ENCODE results near the gene TSPAN31. TPM values are rescaled to one million over a fixed set of nuclear protein-coding genes. Genes with fewer than 3 reads are reported as not detected.

Gene TSPAN31
- total and polyA plus RNA-seq, 12 donors, result 21.1 to 37.4 (median 28.8) TPM

DNA sequence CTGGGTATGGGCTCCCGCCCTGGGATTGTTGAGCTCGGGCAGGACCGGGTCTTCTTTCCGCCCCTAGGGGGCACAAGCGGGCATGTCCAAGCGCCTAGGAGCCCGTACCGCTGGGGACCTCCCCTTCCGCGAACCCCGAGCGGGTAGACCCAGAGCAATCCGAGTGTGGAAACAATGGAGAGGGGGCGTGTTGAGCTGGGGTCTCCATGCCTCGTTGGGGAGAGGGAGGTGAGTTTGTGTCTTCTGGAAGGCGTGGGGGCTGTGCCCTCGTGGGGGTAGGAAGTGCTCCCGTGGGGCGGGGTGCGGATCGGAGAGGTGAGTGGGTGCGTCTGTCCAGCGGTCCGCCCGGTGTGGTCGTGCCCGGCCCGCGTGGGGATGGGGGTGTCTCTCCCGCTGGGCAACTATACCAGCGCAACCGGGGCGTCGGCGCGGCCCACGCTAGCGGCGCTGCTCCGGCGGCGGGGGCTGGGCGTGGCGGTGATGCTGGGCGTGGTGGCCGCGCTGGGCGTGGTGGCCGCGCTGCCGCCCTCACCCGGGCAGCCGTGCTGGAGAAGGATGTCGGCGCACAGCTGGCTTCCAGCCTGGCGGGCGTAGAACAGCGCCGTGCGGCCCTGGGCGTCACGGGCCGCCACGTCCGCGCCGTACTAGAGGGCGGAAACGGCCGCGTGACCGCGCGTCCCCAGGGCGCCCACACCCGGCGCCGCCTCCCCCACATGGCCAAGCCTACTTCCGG is 18.5 kb upstream of the TSPAN31 start:
- H3K4me1 ChIP-seq, result peaks cover 0 to 24% (median 14%) of the 10 kb centered on the region in 9 donors
- H3K27ac ChIP-seq, result peak overlapping the region; percentile 14 to 83 (median 80)
- no peaks in the 10 kb centered on the region for H3K9me3 ChIP-seq
- WGBS, 2 donors, result 7 to 9% methylated on average over 66 to 79 of the region's 79 CpGs
- TF ChIP-seq, protein P1, sequence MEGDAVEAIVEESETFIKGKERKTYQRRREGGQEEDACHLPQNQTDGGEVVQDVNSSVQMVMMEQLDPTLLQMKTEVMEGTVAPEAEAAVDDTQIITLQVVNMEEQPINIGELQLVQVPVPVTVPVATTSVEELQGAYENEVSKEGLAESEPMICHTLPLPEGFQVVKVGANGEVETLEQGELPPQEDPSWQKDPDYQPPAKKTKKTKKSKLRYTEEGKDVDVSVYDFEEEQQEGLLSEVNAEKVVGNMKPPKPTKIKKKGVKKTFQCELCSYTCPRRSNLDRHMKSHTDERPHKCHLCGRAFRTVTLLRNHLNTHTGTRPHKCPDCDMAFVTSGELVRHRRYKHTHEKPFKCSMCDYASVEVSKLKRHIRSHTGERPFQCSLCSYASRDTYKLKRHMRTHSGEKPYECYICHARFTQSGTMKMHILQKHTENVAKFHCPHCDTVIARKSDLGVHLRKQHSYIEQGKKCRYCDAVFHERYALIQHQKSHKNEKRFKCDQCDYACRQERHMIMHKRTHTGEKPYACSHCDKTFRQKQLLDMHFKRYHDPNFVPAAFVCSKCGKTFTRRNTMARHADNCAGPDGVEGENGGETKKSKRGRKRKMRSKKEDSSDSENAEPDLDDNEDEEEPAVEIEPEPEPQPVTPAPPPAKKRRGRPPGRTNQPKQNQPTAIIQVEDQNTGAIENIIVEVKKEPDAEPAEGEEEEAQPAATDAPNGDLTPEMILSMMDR (IDR thresholded peaks at IDR 0.05), result peak; percentile 56 to 82 (median 75)
- peak; percentile 70 to 84 (median 81) for ATAC-seq
- peak overlapping the region; percentile 13 to 76 (median 64) for H3K4me3 ChIP-seq
- peak; percentile 80 to 81 for DNase-seq
- peaks cover 0 to 59% (median under 1%) of the 10 kb centered on the region in 9 donors for H3K36me3 ChIP-seq
- peaks cover 0 to 25% (median 0%) of the 10 kb centered on the region in 7 donors for H3K27me3 ChIP-seq
- intact Hi-C loops (cut with DNase I), result no loop called here

DNA sequence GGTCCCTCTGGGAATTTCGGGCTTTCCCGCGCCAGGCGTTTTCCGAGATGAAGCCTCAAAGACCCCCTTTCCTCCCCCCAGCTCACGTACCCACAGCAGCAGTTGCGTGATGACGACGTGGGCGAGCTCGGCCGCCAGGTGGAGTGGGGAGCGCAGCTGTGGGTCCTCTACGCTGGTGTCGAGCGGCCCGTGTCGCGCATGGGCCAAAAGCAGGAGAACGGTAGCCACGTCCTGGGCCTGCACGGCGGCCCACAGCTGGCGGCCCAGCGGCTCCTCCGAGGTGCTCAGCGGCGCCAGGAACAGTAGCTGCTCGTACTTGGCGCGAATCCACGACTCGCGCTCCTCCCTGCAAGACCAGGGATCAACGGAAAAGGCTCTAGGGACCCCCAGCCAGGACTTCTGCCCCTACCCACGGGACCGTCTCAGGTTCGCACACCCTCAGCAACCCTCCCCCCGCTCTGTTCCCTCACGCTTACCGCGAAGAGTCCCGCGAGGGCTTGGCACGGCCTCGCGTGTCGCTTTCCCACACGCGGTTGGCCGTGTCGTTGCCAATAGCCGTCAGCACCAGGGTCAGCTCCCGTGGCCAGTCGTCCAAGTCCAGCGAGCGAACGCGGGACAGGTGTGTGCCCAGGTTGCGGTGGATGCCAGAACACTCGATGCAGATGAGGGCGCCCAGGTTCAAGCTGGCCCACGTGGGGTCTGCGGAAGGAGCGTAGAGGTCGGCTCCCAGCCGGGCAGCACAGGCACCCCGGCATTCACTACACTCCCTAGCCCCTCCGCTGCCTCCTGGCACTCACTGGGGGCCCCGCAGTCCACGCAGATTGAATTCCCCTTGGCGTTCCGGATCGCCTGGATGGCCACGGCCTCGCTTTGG is 17.7 kb upstream of the TSPAN31 start:
- H3K4me3 ChIP-seq, result peak overlapping the region in 9 of 10 donors; percentile 56 to 76 (median 64)
- H3K9me3 ChIP-seq, result no peaks in the 10 kb centered on the region
- DNase-seq (peak in 1 of 2 donors; percentile 65), ATAC-seq (peak; percentile 48 to 61 (median 54))
- H3K36me3 ChIP-seq, result peaks cover 0 to 59% (median 0%) of the 10 kb centered on the region in 9 donors
- peaks cover 0 to 24% (median 14%) of the 10 kb centered on the region in 9 donors for H3K4me1 ChIP-seq
- intact Hi-C loops (cut with DNase I), result no loop called here
- peak overlapping the region in 9 of 10 donors; percentile 52 to 83 (median 81) for H3K27ac ChIP-seq
- 18 to 25% methylated on average over 76 of the region's 76 CpGs for WGBS, 2 donors
- peaks cover 0 to 31% (median 3%) of the 10 kb centered on the region in 7 donors for H3K27me3 ChIP-seq
- TF ChIP-seq, protein P1 (IDR thresholded peaks at IDR 0.05), result peak in 7 of 9 donors; percentile 25 to 61 (median 39)

DNA sequence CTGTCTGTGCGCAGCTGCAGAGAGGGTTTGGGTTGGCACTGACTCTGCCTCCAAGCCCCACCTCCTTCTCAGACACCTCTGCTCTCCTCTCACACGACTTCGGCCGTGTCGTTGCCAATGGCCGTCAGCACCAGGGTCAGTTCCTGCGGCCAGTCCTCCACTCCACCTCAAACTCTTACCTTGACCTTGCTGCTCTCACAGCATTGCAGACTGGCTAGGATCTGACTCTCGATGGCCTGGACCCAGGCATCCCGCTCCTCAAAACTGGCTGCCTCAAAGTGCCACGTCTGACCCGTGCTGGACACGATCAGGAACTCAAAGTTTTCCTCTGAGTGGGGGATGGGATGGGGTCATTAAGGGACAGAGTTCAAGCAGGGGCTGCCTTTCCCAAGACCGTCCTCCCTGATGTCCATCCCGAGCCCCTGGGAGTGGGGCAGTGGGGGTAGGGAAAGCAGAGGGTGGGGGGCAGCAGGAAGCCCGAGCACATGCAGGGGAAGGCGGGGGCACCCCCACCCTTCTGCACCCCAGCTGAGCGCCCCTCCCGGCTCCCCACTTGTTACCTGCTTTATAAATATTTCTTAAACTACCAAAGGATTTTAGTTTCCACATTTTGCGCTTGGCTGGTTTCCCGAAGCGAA is 17.0 kb upstream of the TSPAN31 start:
- ATAC-seq, result peak in 2 of 8 donors; percentile 1 to 2
- Histone ChIP-seq H3K9me3 (no peaks in the 10 kb centered on the region), H3K4me1 (peaks cover 0 to 24% (median 14%) of the 10 kb centered on the region in 9 donors), H3K27ac (peak overlapping the region in 2 of 10 donors; percentile 81 to 83), H3K4me3 (peak overlapping the region in 2 of 10 donors; percentile 61 to 76), H3K36me3 (peaks cover 0 to 65% (median 0%) of the 10 kb centered on the region in 9 donors), H3K27me3 (peaks cover 0 to 36% (median 7%) of the 10 kb centered on the region in 7 donors)
- intact Hi-C loops (cut with DNase I), result no loop called here
- no peak for DNase-seq
- TF ChIP-seq, protein P1 (IDR thresholded peaks at IDR 0.05), result no peak
- 49 to 53% methylated on average over 21 of the region's 21 CpGs for WGBS, 2 donors

Data from heart right ventricle (tissue), 16 donors.